IMR-90 (cell line): ENCODE results near the gene COLGALT1. TPM values are rescaled to one million over a fixed set of nuclear protein-coding genes. Genes with fewer than 3 reads are reported as not detected.
A peak's percentile ranks its signal among the peaks of the same experiment; 100 is the strongest.

Experiments used
- ATAC-seq: fragments of 200-7000 bp; cut with Tn5 transposase; 2 replicates; pipeline ENCODE4 v1.9.1; 2020; ENCODE audit warnings: low read depth, mild to moderate bottlenecking, moderate library complexity
- BruUV-seq: library from RNA; stranded (reverse); fragments of 400-500 nt; replicated peaks from 2 replicates; lab custom pipeline; 2021; lab: Mats Ljungman, UMichigan
- CTCF ChIA-PET: fragments of 300-600 bp; formaldehyde crosslinking; extraction: SDS; loops from one replicate; lab custom pipeline; 2021; ENCODE audit warnings: antibody characterized with exemption; lab: Yijun Ruan, JAX
- POLR2A ChIA-PET: fragments of 300-600 bp; sonication (Branson Sonifier 250); formaldehyde crosslinking; loops from one replicate; lab custom pipeline; 2022; ENCODE audit warnings: antibody characterized with exemption; ENCODE audit not compliant: unreplicated experiment; lab: Charles Lee
- DNase-seq: peaks from one replicate; pipeline ENCODE4 v3.0.0; 2013
- H2AFZ ChIP-seq: replicated peaks from 2 replicates; pipeline ENCODE3; 2013; ENCODE audit warnings: low read length, mild to moderate bottlenecking; ENCODE audit not compliant: poor library complexity
- H2AK5ac ChIP-seq: 2 replicates; pipeline ENCODE4 v1.6.1; 2013; ENCODE audit warnings: low read depth, low read length, inconsistent platforms
- H2AK9ac ChIP-seq: replicated peaks from 2 replicates; pipeline ENCODE3; 2013; ENCODE audit warnings: mild to moderate bottlenecking, low read depth, low read length, moderate library complexity; ENCODE audit not compliant: poor library complexity
- H2BK120ac ChIP-seq: 2 replicates; pipeline ENCODE4 v1.6.1; 2013; ENCODE audit warnings: low read depth, low read length, inconsistent platforms
- H2BK15ac ChIP-seq: 3 replicates; pipeline ENCODE4 v1.6.1; 2013; ENCODE audit warnings: low read depth, low read length, inconsistent platforms
- H2BK20ac ChIP-seq: 2 replicates; pipeline ENCODE4 v1.6.1; 2013; ENCODE audit warnings: low read depth, mild to moderate bottlenecking, inconsistent platforms, low read length, moderate library complexity
- H2BK5ac ChIP-seq: 2 replicates; pipeline ENCODE4 v1.6.1; 2013; ENCODE audit warnings: mild to moderate bottlenecking, low read depth, low read length, inconsistent platforms; ENCODE audit not compliant: poor library complexity, severe bottlenecking
- H3K14ac ChIP-seq: replicated peaks from 2 replicates; pipeline ENCODE4 v1.6.1; 2013; ENCODE audit warnings: low read depth, low read length, inconsistent platforms
- H3K18ac ChIP-seq: 2 replicates; pipeline ENCODE4 v1.6.1; 2013; ENCODE audit warnings: low read depth, low read length, control low read depth
- H3K23ac ChIP-seq: 2 replicates; pipeline ENCODE4 v1.6.1; 2013; ENCODE audit warnings: low read depth, low read length, inconsistent platforms
- H3K27ac ChIP-seq: 2 replicates; pipeline ENCODE4 v1.5.1; 2013; ENCODE audit warnings: mild to moderate bottlenecking, control low read depth, low read length; ENCODE audit not compliant: insufficient read depth
- H3K27me3 ChIP-seq: 2 replicates; pipeline ENCODE4 v1.6.1; 2013; ENCODE audit warnings: low read length; ENCODE audit not compliant: control insufficient read depth, insufficient read depth
- H3K36me3 ChIP-seq: 2 replicates; pipeline ENCODE4 v1.6.1; 2013; ENCODE audit warnings: low read length, mixed read lengths; ENCODE audit not compliant: control insufficient read depth, insufficient read depth
- H3K4ac ChIP-seq: 2 replicates; pipeline ENCODE4 v1.6.1; 2013; ENCODE audit warnings: low read depth, low read length, inconsistent platforms
- H3K4me1 ChIP-seq: 2 replicates; pipeline ENCODE4 v1.6.1; 2013; ENCODE audit warnings: low read length, mixed read lengths; ENCODE audit not compliant: control insufficient read depth, insufficient read depth
- H3K4me2 ChIP-seq: 2 replicates; pipeline ENCODE4 v1.6.1; 2013; ENCODE audit warnings: low read depth, mild to moderate bottlenecking, control low read depth, low read length, moderate library complexity
- H3K4me3 ChIP-seq: 2 replicates; pipeline ENCODE4 v1.5.1; 2013; ENCODE audit warnings: low read depth, mild to moderate bottlenecking, control low read depth, low read length, moderate library complexity; ENCODE audit not compliant: insufficient read depth
- H3K56ac ChIP-seq: 2 replicates; pipeline ENCODE4 v1.6.1; 2013; ENCODE audit warnings: low read length, inconsistent platforms; ENCODE audit not compliant: insufficient read depth; ENCODE audit errors: extremely low read depth
- H3K79me1 ChIP-seq, 2 experiments: 2 replicates each; pipeline ENCODE4 v1.6.1; 2013; ENCODE audit warnings: low read length in 2 of 2, inconsistent platforms in 1 of 2, low read depth in 1 of 2
- H3K9ac ChIP-seq: 2 replicates; pipeline ENCODE4 v1.6.1; 2013; ENCODE audit warnings: low read depth, low read length, control low read depth
- H3K9me1 ChIP-seq: 2 replicates; pipeline ENCODE4 v1.6.1; 2013; ENCODE audit warnings: low read length, inconsistent platforms; ENCODE audit not compliant: insufficient read depth
- H3K9me3 ChIP-seq: 2 replicates; pipeline ENCODE4 v1.6.1; 2013; ENCODE audit warnings: low read length; ENCODE audit not compliant: control insufficient read depth, insufficient read depth
- H4K20me1 ChIP-seq: 2 replicates; pipeline ENCODE4 v1.6.1; 2013; ENCODE audit warnings: low read length, inconsistent platforms; ENCODE audit not compliant: insufficient read depth
- H4K5ac ChIP-seq: 2 replicates; pipeline ENCODE4 v1.6.1; 2013; ENCODE audit warnings: mild to moderate bottlenecking, low read depth, low read length, control low read depth
- H4K8ac ChIP-seq, 2 experiments: 2 replicates each; pipeline ENCODE4 v1.6.1; 2013; ENCODE audit warnings: low read depth in 2 of 2, low read length in 2 of 2, control low read depth in 1 of 2, inconsistent platforms in 1 of 2
- H4K91ac ChIP-seq: 2 replicates; pipeline ENCODE4 v1.6.1; 2013; ENCODE audit warnings: low read depth, low read length, inconsistent platforms; ENCODE audit not compliant: insufficient read depth
- CHD1 ChIP-seq: IDR thresholded peaks from 2 replicates; pipeline ENCODE4 v1.6.1; 2012; ENCODE audit warnings: low read depth, low read length, improper control_type of control experiment
- RCOR1 ChIP-seq: IDR thresholded peaks from 2 replicates; pipeline ENCODE4 v1.6.1; 2012; ENCODE audit warnings: mild to moderate bottlenecking, low read length, improper control_type of control experiment; ENCODE audit not compliant: insufficient replicate concordance
- WGBS, 2 experiments: methylation state at CpG; one replicate each; pipeline versions ENCODE4 v1.1.5 to v1.1.7; 2013; ENCODE audit warnings: missing lambda C conversion rate in 2 of 2; ENCODE audit not compliant: insufficient read length in 1 of 2; ENCODE audit errors: extremely low coverage in 2 of 2; 5-methylcytosine and 5-hydroxymethylcytosine counted together
- dilution Hi-C: fragments of 300-500 bp; cut with HindIII; formaldehyde crosslinking; loops from one replicate; pipeline ENCODE4 v1.14.3; 2018; ENCODE audit warnings: low sequenced_read_pairs; ENCODE audit not compliant: unreplicated experiment
- in situ Hi-C: fragments of 300-500 bp; cut with MboI; formaldehyde crosslinking; loops from 3 replicates; pipeline ENCODE4 v1.14.3; 2019; ENCODE audit warnings: low sequenced_read_pairs, inconsistent platforms, mixed read lengths
- intact Hi-C: fragments of 100-400 bp; cut with micrococcal nuclease; formaldehyde crosslinking; loops from 2 replicates; pipeline ENCODE4 v1.10.0; 2022
- polyA plus RNA-seq, 3 experiments: library from polyadenylated mRNA; depleted of rRNA; stranded (reverse); fragments of >200 nt; gene quantifications; 2 replicates each; pipeline ENCODE4 v1.2.3, GENCODE V29; 2012; ENCODE audit warnings: low replicate concordance in 1 of 3
- total RNA-seq: library from RNA; depleted of rRNA; stranded (reverse); fragments of >200 nt; gene quantifications from 2 replicates; pipeline ENCODE4 v1.2.3, GENCODE V29; 2012

COLGALT1 gene
- total and polyA plus RNA-seq, 2 of the 4 experiments (the other 2 are of a cell fraction), result 77.1 to 117 TPM

DNA sequence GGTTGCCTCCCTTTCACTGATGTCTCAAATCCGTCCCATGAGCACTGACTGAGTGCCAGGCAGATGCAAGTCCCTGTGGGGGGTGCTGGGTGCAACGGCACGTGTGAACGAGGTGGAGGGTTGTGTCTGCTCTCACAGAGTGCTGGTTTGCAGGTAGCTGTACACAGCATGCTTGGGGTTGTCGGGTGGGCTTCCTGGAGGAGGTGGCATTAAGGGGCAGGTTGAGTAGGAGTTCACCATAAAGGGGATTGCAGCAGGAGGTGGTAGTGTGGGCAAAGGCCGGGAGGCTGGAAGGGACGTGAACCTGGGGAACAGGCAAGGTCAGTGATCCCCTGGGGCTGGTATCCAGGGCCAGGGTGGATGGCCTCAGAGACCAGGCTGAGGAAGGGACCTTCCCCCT is 17.2 kb downstream of the COLGALT1 start:
- in situ Hi-C loops, result no loop called here
- no peak overlapping the region for H2BK120ac ChIP-seq
- no peak overlapping the region for H3K23ac ChIP-seq
- no peaks in the 10 kb centered on the region for H3K27me3 ChIP-seq
- 100% methylated on average over 2 of the region's 7 CpGs; no CpG with 5 or more reads in 1 of the 2 experiments for WGBS, 2 experiments
- no peak overlapping the region for H2BK5ac ChIP-seq
- ChIA-PET CTCF (no interaction called here), POLR2A (no interaction called here)
- no TSS peak for BruUV-seq
- no peak overlapping the region for H2AK5ac ChIP-seq
- H3K14ac ChIP-seq, result no peak overlapping the region
- no peak overlapping the region for H3K18ac ChIP-seq
- TF ChIP-seq RCOR1, result no peak
- TF ChIP-seq CHD1, result no peak
- intact Hi-C loops, result no loop called here
- H3K4me2 ChIP-seq, result no peak overlapping the region
- H3K4me1 ChIP-seq, result no peaks in the 10 kb centered on the region
- H3K4ac ChIP-seq, result no peak overlapping the region
- dilution Hi-C loops, result no loop called here
- DNase-seq (no peak), ATAC-seq (no peak)
- H4K8ac ChIP-seq, result no peak overlapping the region
- H2BK15ac ChIP-seq, result no peak overlapping the region
- peak overlapping the region; percentile 28 for H2AK9ac ChIP-seq
- H3K9me3 ChIP-seq, result no peaks in the 10 kb centered on the region
- H2AFZ ChIP-seq, result no peak overlapping the region
- peaks cover 13 to 15% of the 10 kb centered on the region in 2 experiments; a peak in 3 of 4 replicates for H3K79me1 ChIP-seq
- no peaks in the 10 kb centered on the region for H3K9me1 ChIP-seq
- no peak overlapping the region for H4K91ac ChIP-seq
- no peak overlapping the region for H3K4me3 ChIP-seq
- H3K36me3 ChIP-seq, result peaks cover 45% of the 10 kb centered on the region
- no peak overlapping the region for H3K56ac ChIP-seq
- H4K20me1 ChIP-seq, result peaks cover 7% of the 10 kb centered on the region; the same call in 1 of the 2 replicates
- no peak overlapping the region for H2BK20ac ChIP-seq
- no peak overlapping the region for H3K27ac ChIP-seq
- no peak overlapping the region for H3K9ac ChIP-seq
- no peak overlapping the region for H4K5ac ChIP-seq
